Coronary artery (tissue), 2 donors: ENCODE results near the gene MAGEA6.
"Not testable (repeated sequence)": the region's sequence is repeated elsewhere in the genome, so short reads cannot be mapped to it uniquely, and the experiment has no call there.

Experiments used
- DNase-seq: peaks from one replicate; pipeline ENCODE4 v3.0.0-alpha.2; 2017; ENCODE audit warnings: low spot score
- H3K27ac ChIP-seq, 2 donors: fragments of 200-600 bp; sonication (generic); one replicate each; pipeline ENCODE4 v1.5.1; 2016 to 2019
- H3K4me3 ChIP-seq: fragments of 200-600 bp; sonication (generic); 2 replicates; pipeline ENCODE4 v1.5.1; 2016; ENCODE audit warnings: mild to moderate bottlenecking, moderate library complexity
- CTCF ChIP-seq: fragments of 200-600 bp; sonication (generic); IDR thresholded peaks from one replicate; pipeline ENCODE4 v1.5.1; 2019; ENCODE audit warnings: antibody characterized with exemption

MAGEA6 gene

GRCh38 chrX:152735860-152736511 is 33.5 kb downstream of the MAGEA6 start:
- no peak for TF ChIP-seq CTCF
- DNase-seq: peak; percentile 65
- Histone ChIP-seq H3K4me3 (no peak overlapping the region), H3K27ac (no peak overlapping the region)

GRCh38 chrX:152735101-152735500 is 34.4 kb downstream of the MAGEA6 start:
- no peak for DNase-seq
- Histone ChIP-seq H3K27ac (no peak overlapping the region), H3K4me3 (no peak overlapping the region)
- TF ChIP-seq CTCF: no peak

DNA sequence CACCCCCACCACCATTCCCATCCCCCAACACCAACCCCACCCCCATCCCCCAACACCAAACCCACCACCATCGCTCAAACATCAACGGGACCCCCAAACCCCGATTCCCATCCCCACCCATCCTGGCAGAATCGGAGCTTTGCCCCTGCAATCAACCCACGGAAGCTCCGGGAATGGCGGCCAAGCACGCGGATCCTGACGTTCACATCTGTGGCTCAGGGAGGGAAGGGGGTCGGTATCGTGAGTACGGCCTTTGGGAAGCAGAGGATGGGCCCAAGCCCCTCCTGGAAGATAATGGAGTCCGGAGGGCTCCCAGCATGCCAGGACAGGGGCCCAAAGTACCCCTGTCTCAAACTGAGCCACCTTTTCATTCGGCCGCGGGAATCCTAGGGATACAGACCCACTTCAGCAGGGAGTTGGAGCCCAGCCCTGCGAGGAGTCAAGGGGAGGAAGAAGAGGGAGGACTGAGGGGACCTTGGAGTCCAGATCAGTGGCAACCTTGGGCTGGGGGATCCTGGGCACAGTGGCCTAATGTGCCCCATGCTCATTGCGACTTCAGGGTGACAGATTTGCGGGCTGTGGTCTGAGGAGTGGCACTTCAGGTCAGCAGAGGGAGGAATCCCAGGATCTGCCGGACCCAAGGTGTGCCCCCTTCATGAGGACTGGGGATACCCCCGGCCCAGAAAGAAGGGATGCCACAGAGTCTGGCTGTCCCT is 35.2 kb downstream of the MAGEA6 start:
- not testable (repeated sequence) for H3K27ac ChIP-seq, H3K4me3 ChIP-seq
- DNase-seq: peak; percentile 50

DNA sequence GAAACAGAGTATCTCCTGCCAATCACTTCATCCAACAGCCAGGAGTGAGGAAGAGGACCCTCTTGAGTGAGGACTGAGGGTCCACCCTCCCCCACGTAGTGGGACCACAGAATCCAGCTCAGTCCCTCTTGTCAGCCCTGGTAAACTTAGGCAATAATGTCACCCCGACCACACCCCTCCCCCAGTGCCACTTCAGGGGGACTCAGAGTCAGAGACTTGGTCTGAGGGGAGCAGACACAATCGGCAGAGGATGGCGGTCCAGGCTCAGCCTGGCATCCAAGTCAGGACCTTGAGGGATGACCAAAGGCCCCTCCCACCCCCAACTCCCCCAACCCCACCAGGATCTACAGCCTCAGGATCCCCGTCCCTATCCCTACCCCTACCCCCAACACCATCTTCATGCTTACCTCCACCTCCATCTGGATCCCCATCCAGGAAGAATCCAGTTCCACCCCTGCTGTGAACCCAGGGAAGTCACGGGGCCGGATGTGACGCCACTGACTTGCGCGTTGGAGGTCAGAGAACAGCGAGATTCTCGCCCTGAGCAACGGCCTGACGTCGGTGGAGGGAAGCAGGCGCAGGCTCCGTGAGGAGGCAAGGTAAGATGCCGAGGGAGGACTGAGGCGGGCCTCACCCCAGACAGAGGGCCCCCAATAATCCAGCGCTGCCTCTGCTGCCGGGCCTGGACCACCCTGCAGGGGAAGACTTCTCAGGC is 36.1 kb downstream of the MAGEA6 start, which contains the start of the genes CSAG1 and MAGEA12:
Gene CSAG1 (minus strand): TSS at position 461 of the 715 bp plus-strand sequence. CDS start 1,261 bp downstream, outside the sequence.
Gene MAGEA12 (plus strand): TSS at position 497 of the 715 bp plus-strand sequence. CDS start 2,405 bp downstream, outside the sequence.
- peak; percentile 69 for DNase-seq

DNA sequence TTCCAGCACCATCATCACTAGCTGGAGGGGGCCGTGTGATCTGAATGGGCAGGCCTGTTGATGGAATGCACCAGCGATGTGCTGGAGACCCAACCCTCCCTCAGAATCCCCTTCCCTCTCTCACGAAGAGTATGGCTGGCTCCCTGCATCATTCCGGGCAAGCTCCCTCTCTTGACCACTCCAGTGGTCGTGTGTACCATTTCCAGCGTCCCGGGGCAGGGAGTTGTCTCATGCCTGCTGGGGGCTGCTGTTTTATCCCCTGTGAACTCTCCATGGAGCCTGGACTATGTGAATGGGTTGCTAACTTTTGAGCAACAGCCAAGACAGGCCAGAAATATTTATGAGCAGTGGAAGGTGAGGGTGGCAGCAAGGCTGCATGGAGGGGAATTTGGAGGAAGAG is 44.1 kb downstream of the MAGEA6 start:
- Histone ChIP-seq H3K4me3 (no peak overlapping the region), H3K27ac (no peak overlapping the region)
- peak; percentile 50 for DNase-seq
- no peak for TF ChIP-seq CTCF

More for the DNA sequence above, 36.1 kb downstream of the MAGEA6 start, which contains the start of the genes CSAG1 and MAGEA12:
- no peak for TF ChIP-seq CTCF
- Histone ChIP-seq H3K4me3 (no peak within 1 kb of the TSS), H3K27ac (no peak within 1 kb of the TSS)
